Posterior vena cava (tissue), 2 donors: ENCODE measurements around the gene GGTA1. TPM values are rescaled to one million over a fixed set of nuclear protein-coding genes. Genes with fewer than 3 reads are reported as not detected.
"Not testable (repeated sequence)": the region's sequence is repeated elsewhere in the genome, so short reads cannot be mapped to it uniquely, and the experiment has no call there.

Source experiments
- DNase-seq: peaks from one replicate; pipeline ENCODE4 v3.0.0-alpha.2; 2020; ENCODE audit warnings: low spot score
- intact Hi-C, 2 donors: fragments of 100-400 bp; cut with DNase I; formaldehyde crosslinking; loops; one replicate each; pipeline versions ENCODE4 v1.14.1 to v1.14.2; 2022 to 2023
- long read RNA-seq, 2 donors: library from polyadenylated mRNA; unstranded; transcript quantifications; one replicate each; pipeline ENCODE4 v2.0.0, GENCODE V29; 2020 to 2021
- total RNA-seq, 2 donors: library from RNA; stranded (reverse); fragmentation: NEBNext Ultra II Directional; extraction: Animal tissue kit (Norgen Biotek cat#: 25700); gene quantifications; one replicate each; pipeline ENCODE4 v1.2.1, GENCODE V29; 2021
- donor health status: DM: yes; HTN: yes; CAD: no.
- donor health status: DM: yes; HTN: yes; CAD: no.

GGTA1 gene
- total RNA-seq = 10 to 100 TPM in 1 of 2 donors, 1 to 10 TPM in 1; 3.8 to 11.0 TPM
- long read RNA-seq, donor 1, transcript GGTA1P-203 (6 exons, 1,487 nt) = major isoform, 8 of 10 reads
- long read RNA-seq, donor 1, partial matches to known transcripts = 0 of 10 reads
- long read RNA-seq, donor 1, other reads (novel, unspliced or antisense) = 2 of 10 reads
- long read RNA-seq, donor 2, partial matches to known transcripts = 2 of 11 reads
- long read RNA-seq, donor 2, other reads (novel, unspliced or antisense) = 4 of 11 reads

GRCh38 chr9:121499427-121500164 is at the start of gene GGTA1:
Gene GGTA1, minus strand, starts transcription at chr9:121499844. Its CDS starts 31,922 bp downstream, at chr9:121467922.
- peak; percentile 93 for DNase-seq
- intact Hi-C loops = loop anchor here in 1 of 2 donors (5.0 kb wide), 1 partner anchor 37 kb away; no protein-coding TSS in a partner anchor

DNA sequence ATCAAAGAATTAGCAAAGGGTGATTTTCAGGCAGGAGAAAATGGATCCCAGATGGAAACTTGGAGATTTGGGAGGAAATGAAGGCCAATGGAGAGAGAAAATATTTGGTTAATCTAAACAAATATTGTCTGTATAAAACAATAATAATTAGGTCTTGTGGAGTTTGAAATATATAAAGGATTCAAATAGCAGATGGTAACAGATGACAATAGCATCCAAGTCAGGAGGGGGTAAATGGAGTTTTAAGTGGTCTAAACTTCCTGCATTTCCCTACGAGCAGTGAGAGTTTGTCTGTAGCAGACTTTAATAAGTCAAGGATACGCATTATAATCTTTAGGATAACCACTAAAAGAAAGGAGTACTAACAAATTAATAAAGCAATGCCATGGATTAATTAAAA is 49.0 kb upstream of the GGTA1 start:
- intact Hi-C loops = loop anchor here (5.0 kb wide), 3 partner anchors 134 to 444 kb away; no protein-coding TSS in a partner anchor
- DNase-seq = no peak

GRCh38 chr9:121545875-121546423 is 46.3 kb upstream of the GGTA1 start:
- peak; percentile 99 for DNase-seq
- intact Hi-C loops = loop anchor here (5.0 kb wide), 3 partner anchors 136 to 446 kb away; no protein-coding TSS in a partner anchor

- no peak for DNase-seq
- intact Hi-C loops = loop anchor here (5.0 kb wide), 3 partner anchors 137 to 447 kb away; no protein-coding TSS in a partner anchor
These were observed 45.7 kb upstream of the GGTA1 start for GRCh38 chr9:121545150-121545874.

GRCh38 chr9:121542025-121542424 is 42.4 kb upstream of the GGTA1 start:
- intact Hi-C loops = no loop called here
- DNase-seq = peak; percentile 26

GRCh38 chr9:121541256-121541655 is 41.6 kb upstream of the GGTA1 start:
- intact Hi-C loops = no loop called here
- no peak for DNase-seq

GRCh38 chr9:121538221-121538620 is 38.6 kb upstream of the GGTA1 start:
- DNase-seq = peak; percentile 42
- intact Hi-C loops = loop anchor here in 1 of 2 donors (2.0 kb wide), 1 partner anchor 55 kb away; no protein-coding TSS in a partner anchor

DNA sequence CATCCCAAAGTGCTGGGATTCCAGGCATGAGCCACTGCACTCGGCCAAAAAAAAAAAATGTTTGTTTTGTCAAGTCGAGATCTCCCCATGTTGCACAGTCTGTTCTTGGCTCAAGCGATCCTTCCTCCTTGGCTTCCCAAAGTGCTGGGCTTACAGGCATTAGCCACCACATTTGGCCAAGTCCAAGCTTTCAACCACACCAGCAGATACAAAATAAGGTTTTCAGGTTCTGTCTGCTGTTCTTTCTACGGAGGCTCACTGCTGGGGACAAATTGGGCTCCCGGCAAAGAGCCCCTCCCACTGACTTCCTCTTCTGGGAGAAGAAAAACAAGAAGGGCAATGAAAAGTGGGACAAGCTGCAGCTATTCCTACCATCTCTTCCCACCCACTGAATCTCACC is 37.6 kb upstream of the GGTA1 start:
- DNase-seq = peak; percentile 78
- intact Hi-C loops = no loop called here

DNA sequence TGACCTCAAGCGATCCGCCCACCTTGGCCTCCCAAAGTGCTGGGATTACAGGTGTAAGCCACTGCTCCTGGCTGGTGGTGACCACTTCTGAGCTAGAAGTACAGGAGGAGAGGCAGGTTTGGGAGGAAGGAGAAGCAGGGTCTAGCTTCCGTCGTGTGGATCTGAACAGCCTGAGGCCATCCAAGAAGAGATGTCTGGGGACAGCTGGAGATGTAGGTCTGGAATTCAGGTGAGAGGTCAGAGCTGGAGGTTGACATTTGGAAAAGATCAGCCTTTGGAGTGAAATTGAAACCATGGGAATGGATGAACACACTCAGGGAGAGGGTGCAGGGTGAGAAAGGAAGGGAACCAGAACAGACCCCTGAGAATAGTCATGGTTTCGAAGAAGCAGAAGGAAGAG is 33.2 kb upstream of the GGTA1 start:
- DNase-seq = peak; percentile 31

DNA sequence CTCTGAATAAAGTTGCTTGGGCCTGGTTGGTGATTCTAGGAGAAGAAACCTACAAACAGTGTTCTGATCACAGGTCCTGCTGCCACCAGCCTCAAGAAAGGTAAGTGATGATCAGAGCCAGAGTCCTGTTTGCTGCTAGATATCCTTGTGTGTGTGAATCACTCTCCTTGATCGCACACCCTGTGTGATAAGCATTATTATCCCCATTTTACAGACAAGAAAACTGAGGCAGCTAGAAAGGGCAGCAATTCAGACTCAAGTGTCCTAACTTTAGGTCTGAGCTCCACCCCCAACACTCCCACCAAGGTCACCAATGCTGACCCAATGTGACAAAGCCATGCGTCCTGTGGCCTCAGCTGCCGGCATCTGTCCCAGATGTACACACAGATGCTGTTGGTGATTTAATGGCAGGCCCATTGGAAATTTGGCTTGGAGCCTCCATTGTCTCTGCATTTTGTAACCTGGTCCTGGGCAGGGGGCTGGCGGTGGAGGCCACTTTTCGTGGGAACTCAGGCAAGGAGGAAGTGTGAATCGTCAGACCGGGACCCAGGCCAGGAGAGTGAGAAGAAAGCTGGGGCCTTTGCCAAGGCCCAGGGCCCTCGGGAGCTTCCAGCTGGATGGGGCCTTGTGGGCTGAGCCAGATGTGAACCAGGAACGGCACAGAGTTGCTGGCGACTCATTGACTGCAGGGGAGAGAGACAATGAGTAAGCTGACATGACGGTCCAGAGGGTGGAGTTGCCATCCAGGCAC is 29.8 kb upstream of the GGTA1 start:
- intact Hi-C loops = no loop called here
- DNase-seq = peak; percentile 98

More for the DNA sequence above, 33.2 kb upstream of the GGTA1 start:
- intact Hi-C loops = no loop called here

GRCh38 chr9:121528642-121529041 is 29.0 kb upstream of the GGTA1 start:
- intact Hi-C loops = no loop called here
- DNase-seq = no peak

DNA sequence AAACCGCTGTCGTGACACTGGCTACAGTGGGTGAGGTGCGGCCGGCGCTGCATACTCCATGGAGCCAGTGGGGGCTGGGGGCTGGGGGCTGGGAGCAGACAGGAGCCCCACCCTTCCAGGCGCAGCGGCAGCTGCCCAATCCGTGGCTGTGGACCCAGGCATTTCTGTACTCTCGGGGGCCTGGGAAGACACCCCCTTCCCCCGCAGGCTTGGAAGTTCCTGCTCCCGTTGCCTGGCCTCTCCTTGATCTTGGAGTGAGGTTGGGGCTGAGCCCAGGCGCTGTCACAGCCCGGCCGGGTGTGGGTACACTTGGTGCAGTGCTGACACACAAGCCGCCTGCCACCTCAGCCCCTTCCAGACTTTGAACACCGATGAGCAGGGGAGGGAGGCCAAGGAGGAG is 27.7 kb upstream of the GGTA1 start:
- intact Hi-C loops = no loop called here
- peak; percentile 73 for DNase-seq

GRCh38 chr9:121519688-121520087 is 20.0 kb upstream of the GGTA1 start:
- intact Hi-C loops = loop anchor here in 1 of 2 donors (10.0 kb wide), 1 partner anchor 55 kb away; no protein-coding TSS in a partner anchor
- not testable (repeated sequence) for DNase-seq

- intact Hi-C loops = loop anchor here in 1 of 2 donors (10.0 kb wide), 1 partner anchor 56 kb away; no protein-coding TSS in a partner anchor
- DNase-seq = no peak
These were observed 19.0 kb upstream of the GGTA1 start for GRCh38 chr9:121518634-121519033.

GRCh38 chr9:121513166-121513565 is 13.5 kb upstream of the GGTA1 start:
- intact Hi-C loops = loop anchor here in 1 of 2 donors (10.0 kb wide), 1 partner anchor 62 kb away; no protein-coding TSS in a partner anchor
- DNase-seq = not testable (repeated sequence)

- no peak for DNase-seq
- intact Hi-C loops = loop anchor here in 1 of 2 donors (10.0 kb wide), 1 partner anchor 64 kb away; no protein-coding TSS in a partner anchor
These were observed 11.3 kb upstream of the GGTA1 start for GRCh38 chr9:121510766-121511550.

GRCh38 chr9:121509180-121509579 is 9.5 kb upstream of the GGTA1 start:
- intact Hi-C loops = no loop called here
- DNase-seq = no peak

GRCh38 chr9:121508415-121508814 is 8.8 kb upstream of the GGTA1 start:
- intact Hi-C loops = no loop called here
- no peak for DNase-seq
